ENCODE data around the gene TACR2. TPM values are rescaled to one million over a fixed set of nuclear protein-coding genes. Genes with fewer than 3 reads are reported as not detected.
A peak's percentile ranks its signal among the peaks of the same experiment; 100 is the strongest.

The TACR2 gene
- total and polyA plus RNA-seq, 2 donors (not counting 3 experiments of a cell fraction or from before 2014, with no cell fraction given): 0.19 TPM; not detected in 1

- Histone ChIP-seq H3K4me3 (replicated peaks in 1 of 3; ENCODE audit: insufficient read depth in 1 of 3, low read depth in 1 of 3, low read length in 3 of 3) (no peak overlapping the region), H2AFZ (ENCODE audit: low read depth, low read length) (no peak overlapping the region), H4K20me1 (replicated peaks; ENCODE audit: control insufficient read depth, extremely low read depth, insufficient read depth, low read length) (no peaks in the 10 kb centered on the region), H3K9me1 (replicated peaks; ENCODE audit: control insufficient read depth, extremely low read depth, insufficient read depth, low read length) (no peaks in the 10 kb centered on the region), H3K4me1 (ENCODE audit: control insufficient read depth, extremely low read depth, insufficient read depth, low read length) (peaks cover 28% of the 10 kb centered on the region), H3K79me2 (ENCODE audit: control insufficient read depth, insufficient read depth, low read length) (peaks cover 21% of the 10 kb centered on the region), H3K9me3 (replicated peaks; ENCODE audit: control insufficient read depth, insufficient read depth, low read length) (no peaks in the 10 kb centered on the region), H3K9ac (replicated peaks; ENCODE audit: extremely low read depth, insufficient read depth, low read length) (no peak overlapping the region), H3K27ac (ENCODE audit: insufficient read depth, low read depth, low read length) (peak overlapping the region; percentile 51), H3K36me3 (ENCODE audit: control insufficient read depth in 2 of 2, extremely low read depth in 1 of 2, insufficient read depth in 2 of 2, low read length in 2 of 2) (peaks cover 0 to 6% of the 10 kb centered on the region in 2 experiments), H3K4me2 (ENCODE audit: insufficient read depth, low read length) (no peak overlapping the region), H3K27me3 (ENCODE audit: control insufficient read depth in 2 of 2, insufficient read depth in 2 of 2, low read length in 2 of 2) (no peaks in the 10 kb centered on the region)
- intact Hi-C loops (cut with micrococcal nuclease) (loop anchor here (1.0 to 2.0 kb wide), 3 partner anchors 14 to 43 kb away; no protein-coding TSS in a partner anchor), dilution Hi-C loops (cut with MboI; ENCODE audit: extremely low pct_ligation_motif_present, low sequenced_read_pairs) (loop anchor here (10.0 kb wide), 1 partner anchor 48 kb away; no protein-coding TSS in a partner anchor)
- ChIA-PET CTCF (interaction anchor here (1.0 to 2.6 kb wide), 6 partner anchors 9 to 125 kb away, joined by 3 to 8 read pairs (median 5); no protein-coding TSS in a partner anchor), POLR2A (no interaction called here)
- TF ChIP-seq CTCF (IDR thresholded peaks at IDR 0.05; ENCODE audit: extremely low read depth in 1 of 2, insufficient read depth in 1 of 2, low read depth in 1 of 2, low read length in 2 of 2): no peak
- peak; percentile 13 for TF ChIP-seq JUN (IDR thresholded peaks at IDR 0.05; ENCODE audit: borderline replicate concordance, insufficient read depth, insufficient read length, low read depth)
- TF ChIP-seq POLR2AphosphoS5 (IDR thresholded peaks at IDR 0.05; ENCODE audit: insufficient read depth, low read depth, low read length): no peak
- no peak for TF ChIP-seq MAX (IDR thresholded peaks at IDR 0.05; ENCODE audit: insufficient read depth, insufficient read length)
- TF ChIP-seq FOS (IDR thresholded peaks at IDR 0.05; ENCODE audit: borderline replicate concordance, insufficient read depth, low read length): peak; percentile 45
- no peak for TF ChIP-seq GATA2 (IDR thresholded peaks at IDR 0.05; ENCODE audit: insufficient read depth, insufficient read length, low read depth, low read length)
- no peak for TF ChIP-seq POLR2A (IDR thresholded peaks at IDR 0.05; ENCODE audit: low read depth, low read length)
- TF ChIP-seq EZH2 (IDR thresholded peaks at IDR 0.05; ENCODE audit: borderline replicate concordance, low read depth, low read length, severe bottlenecking): no peak
- TF ChIP-seq MYC (IDR thresholded peaks at IDR 0.05; ENCODE audit: low read depth, low read length): no peak
- BruUV-seq (replicated peaks): no TSS peak
- DNase-seq (ENCODE audit: low read depth, low spot score) (peak; percentile 59), FAIRE-seq (peak; percentile 84)
Measured at GRCh38 chr10:69362471-69362954, 54.2 kb downstream of the TACR2 start.

All from endothelial cell of umbilical vein (primary cell).